GM18870 (cell line): ENCODE results near the gene DAB1.

Experiments
- ATAC-seq: cut with Tn5 transposase; IDR thresholded peaks from one replicate; pipeline ENCODE4 v1.9.1; 2021; ENCODE audit warnings: moderate library complexity; ENCODE audit not compliant: unreplicated experiment

Gene DAB1

GRCh38 chr1:57277681-57278080 is 146.2 kb downstream of the DAB1 start:
- no peak for ATAC-seq

GRCh38 chr1:57276918-57277317 is 146.9 kb downstream of the DAB1 start:
- ATAC-seq = no peak

- ATAC-seq = no peak
Observed at GRCh38 chr1:57272601-57273000, 151.3 kb downstream of the DAB1 start.

- no peak for ATAC-seq
Observed at GRCh38 chr1:57272150-57272549, 151.7 kb downstream of the DAB1 start.

- no peak for ATAC-seq
Observed at GRCh38 chr1:57270927-57271698, 152.7 kb downstream of the DAB1 start.

- ATAC-seq = no peak
Observed at GRCh38 chr1:57269630-57270225, 154.1 kb downstream of the DAB1 start.

- ATAC-seq = no peak
Observed at GRCh38 chr1:57265104-57265503, 158.8 kb downstream of the DAB1 start.

GRCh38 chr1:57262472-57262871 is 161.4 kb downstream of the DAB1 start:
- ATAC-seq = no peak

GRCh38 chr1:57258557-57259325 is 165.1 kb downstream of the DAB1 start:
- no peak for ATAC-seq

- no peak for ATAC-seq
Observed at GRCh38 chr1:57255945-57256344, 167.9 kb downstream of the DAB1 start.

- no peak for ATAC-seq
Observed at GRCh38 chr1:57254022-57254421, 169.8 kb downstream of the DAB1 start.

- no peak for ATAC-seq
Observed at GRCh38 chr1:57252597-57253294, 171.1 kb downstream of the DAB1 start.

- ATAC-seq = no peak
Observed at GRCh38 chr1:57250021-57250420, 173.8 kb downstream of the DAB1 start.

- no peak for ATAC-seq
Observed at GRCh38 chr1:57249511-57249910, 174.3 kb downstream of the DAB1 start.

- ATAC-seq = no peak
Observed at GRCh38 chr1:57248830-57249229, 175.0 kb downstream of the DAB1 start.

- ATAC-seq = no peak
Observed at GRCh38 chr1:57238233-57238781, 185.6 kb downstream of the DAB1 start.

GRCh38 chr1:57235730-57236510 is 187.9 kb downstream of the DAB1 start:
- no peak for ATAC-seq

GRCh38 chr1:57234459-57234858 is 189.4 kb downstream of the DAB1 start:
- no peak for ATAC-seq

- no peak for ATAC-seq
Observed at GRCh38 chr1:57232500-57232899, 191.4 kb downstream of the DAB1 start.

- ATAC-seq = no peak
Observed at GRCh38 chr1:57229998-57230397, 193.9 kb downstream of the DAB1 start.
